CD4-positive, CD25-positive, alpha-beta regulatory T cell (primary cell): ENCODE data around the gene SLC9A1. TPM values are rescaled to one million over a fixed set of nuclear protein-coding genes. Genes with fewer than 3 reads are reported as not detected.
"Not testable (repeated sequence)": the region's sequence is repeated elsewhere in the genome, so short reads cannot be mapped to it uniquely, and the experiment has no call there.

Source experiments
- ATAC-seq, 2 donors: fragments of 150-1000 bp; cut with Tn5 transposase; one replicate each; pipeline ENCODE4 v1.10.0; 2021; ENCODE audit warnings: low read depth in 2 of 2, moderate number of reproducible peaks in 2 of 2, moderate library complexity in 1 of 2
- DNase-seq, 3 donors: peaks; one replicate each; pipeline versions ENCODE4 v3.0.0 to v3.0.0-alpha.2; 2012 to 2022; ENCODE audit warnings: mixed read lengths in 1 of 3
- H3K27ac ChIP-seq: one replicate; pipeline ENCODE4 v1.7.0; 2013; ENCODE audit warnings: mild to moderate bottlenecking, low read length; ENCODE audit not compliant: insufficient read depth, poor library complexity, severe bottlenecking
- H3K27me3 ChIP-seq: one replicate; pipeline ENCODE4 v1.7.0; 2013; ENCODE audit warnings: low read length; ENCODE audit not compliant: control insufficient read depth, insufficient read depth
- H3K36me3 ChIP-seq: one replicate; pipeline ENCODE4 v1.7.0; 2013; ENCODE audit warnings: mild to moderate bottlenecking, low read length, moderate library complexity; ENCODE audit not compliant: control insufficient read depth, insufficient read depth
- H3K4me1 ChIP-seq: 2 replicates; pipeline ENCODE4 v1.7.0; 2013; ENCODE audit warnings: mild to moderate bottlenecking, low read length; ENCODE audit not compliant: insufficient read depth, control insufficient read depth, poor library complexity, severe bottlenecking
- H3K4me3 ChIP-seq: one replicate; pipeline ENCODE4 v1.7.0; 2013; ENCODE audit warnings: low read depth, mild to moderate bottlenecking, low read length, moderate library complexity
- H3K9me3 ChIP-seq, 2 experiments: 1 replicate in 1 of 2; 2 replicates in 1 of 2; pipeline ENCODE4 v1.7.0; 2013; ENCODE audit warnings: low read length in 2 of 2, mild to moderate bottlenecking in 1 of 2, moderate library complexity in 1 of 2; ENCODE audit not compliant: control insufficient read depth in 2 of 2
- H3K27ac Mint-ChIP-seq, 3 donors: one replicate each; pipeline ENCODE4 v1.8.0; 2020 to 2022; ENCODE audit warnings: mild to moderate bottlenecking in 3 of 3, mixed read lengths in 3 of 3, moderate library complexity in 2 of 3
- H3K27me3 Mint-ChIP-seq: one replicate; pipeline ENCODE4 v1.8.0; 2022; ENCODE audit warnings: mild to moderate bottlenecking, mixed read lengths
- H3K36me3 Mint-ChIP-seq: one replicate; pipeline ENCODE4 v1.8.0; 2020; ENCODE audit warnings: mixed read lengths
- H3K4me1 Mint-ChIP-seq, 4 donors: one replicate each; pipeline ENCODE4 v1.8.0; 2020 to 2022; ENCODE audit warnings: mixed read lengths in 4 of 4, mild to moderate bottlenecking in 1 of 4
- H3K4me3 Mint-ChIP-seq, 4 donors: one replicate each; pipeline ENCODE4 v1.8.0; 2020 to 2022; ENCODE audit warnings: mild to moderate bottlenecking in 4 of 4, mixed read lengths in 4 of 4, moderate library complexity in 3 of 4
- H3K9me3 Mint-ChIP-seq, 7 donors: one replicate each; pipeline ENCODE4 v1.8.0; 2020 to 2022; ENCODE audit warnings: mixed read lengths in 7 of 7, mild to moderate bottlenecking in 3 of 7, moderate library complexity in 2 of 7
- polyA plus RNA-seq, 4 donors: library from polyadenylated mRNA; unstranded; fragments of 300-500 nt; fragmentation: Illumina TruSeq; gene quantifications; one replicate each; pipeline ENCODE4 v1.2.3, GENCODE V29; 2021
- total RNA-seq: library from RNA; stranded (reverse); gene quantifications from one replicate; pipeline ENCODE4 v1.2.3, GENCODE V29; 2022

Gene SLC9A1
- total and polyA plus RNA-seq, 5 donors from 2014 or later = 5.4 to 32.3 (median 8.3) TPM

DNA sequence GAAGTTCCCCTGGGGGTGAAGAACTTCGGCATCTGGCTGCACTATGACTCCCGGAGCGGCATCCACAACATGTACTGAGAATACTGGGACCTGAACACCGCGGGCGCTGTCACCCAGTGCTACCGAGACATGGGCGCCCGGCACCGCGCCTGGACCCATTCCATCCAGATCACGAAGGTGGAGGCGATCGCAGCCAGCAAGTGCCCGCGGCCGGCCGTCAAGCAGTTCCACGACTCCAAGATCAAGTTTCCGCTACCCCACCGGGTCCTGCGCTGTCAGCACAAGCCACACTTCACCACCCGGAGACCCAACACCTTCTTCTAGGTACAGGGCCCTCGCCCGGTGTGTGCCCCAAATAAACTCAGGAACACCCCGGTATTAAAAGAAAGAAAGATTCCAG lies 22.0 kb upstream of the SLC9A1 start:
- H3K9me3 ChIP-seq = peaks cover 0 to 3% of the 10 kb centered on the region in 2 experiments
- Mint-ChIP-seq H3K36me3 (no peaks in the 10 kb centered on the region), H3K27ac (no peak overlapping the region), H3K27me3 (no peaks in the 10 kb centered on the region), H3K9me3 (peaks cover 0 to 7% (median 2%) of the 10 kb centered on the region in 7 donors), H3K4me3 (no peak overlapping the region), H3K4me1 (no peaks in the 10 kb centered on the region)
- no peak overlapping the region for H3K27ac ChIP-seq
- no peaks in the 10 kb centered on the region for H3K36me3 ChIP-seq
- H3K4me1 ChIP-seq = no peaks in the 10 kb centered on the region
- no peak for ATAC-seq
- H3K4me3 ChIP-seq = no peak overlapping the region
- DNase-seq = no peak
- H3K27me3 ChIP-seq = no peaks in the 10 kb centered on the region

DNA sequence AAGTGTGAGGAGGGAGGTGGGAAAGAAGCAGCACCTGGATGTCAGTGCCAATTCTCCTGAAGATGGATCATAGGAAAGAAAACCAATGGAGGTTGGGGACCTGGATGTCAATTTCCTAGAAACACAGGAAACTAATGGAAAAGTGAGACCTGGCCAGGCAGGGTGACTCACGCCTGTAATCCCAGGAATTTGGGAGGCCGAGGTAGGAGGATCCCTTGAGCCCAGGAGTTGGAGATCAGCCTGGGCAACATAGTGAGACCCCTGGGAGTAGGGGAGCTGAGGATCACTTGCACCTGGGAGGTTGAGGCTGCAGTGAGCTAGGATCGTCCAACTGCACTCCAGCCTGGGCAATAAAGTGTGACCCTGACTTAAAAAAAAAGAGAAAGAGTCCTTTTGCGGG lies 21.4 kb upstream of the SLC9A1 start:
- H3K4me3 Mint-ChIP-seq = no peak overlapping the region
- Histone ChIP-seq H3K4me1 (no peaks in the 10 kb centered on the region), H3K4me3 (no peak overlapping the region), H3K36me3 (no peaks in the 10 kb centered on the region), H3K9me3 (no peaks in the 10 kb centered on the region), H3K27ac (no peak overlapping the region), H3K27me3 (no peaks in the 10 kb centered on the region)
- H3K36me3 Mint-ChIP-seq = no peaks in the 10 kb centered on the region
- H3K27ac Mint-ChIP-seq = no peak overlapping the region
- peaks cover 0 to 7% (median 1%) of the 10 kb centered on the region in 7 donors for H3K9me3 Mint-ChIP-seq
- DNase-seq = no peak
- H3K4me1 Mint-ChIP-seq = no peaks in the 10 kb centered on the region
- no peak for ATAC-seq
- H3K27me3 Mint-ChIP-seq = no peaks in the 10 kb centered on the region

DNA sequence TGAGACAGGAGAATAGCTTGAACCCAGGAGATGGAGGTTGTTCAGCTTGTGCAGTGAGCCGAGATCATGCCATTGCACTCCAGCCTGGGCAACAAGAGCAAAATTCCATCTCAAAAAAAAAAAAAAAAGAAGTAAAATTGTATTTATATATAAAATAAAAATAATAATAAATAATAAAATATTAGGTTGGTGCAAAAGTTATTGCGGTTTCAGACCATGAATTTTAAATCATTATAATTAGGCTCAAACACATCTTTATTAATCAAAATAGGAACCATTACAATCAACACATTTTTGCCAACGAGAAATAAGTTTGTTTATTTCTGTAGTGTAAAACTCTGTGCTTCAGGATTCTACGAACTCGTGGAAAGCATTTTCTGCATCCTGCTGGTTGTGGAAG lies 18.1 kb upstream of the SLC9A1 start:
- not testable (repeated sequence) for ATAC-seq, H3K27ac Mint-ChIP-seq, H3K27me3 ChIP-seq, H3K4me3 ChIP-seq, H3K27me3 Mint-ChIP-seq, H3K4me1 Mint-ChIP-seq, H3K36me3 ChIP-seq, H3K9me3 Mint-ChIP-seq, H3K4me3 Mint-ChIP-seq, H3K9me3 ChIP-seq, H3K4me1 ChIP-seq, H3K36me3 Mint-ChIP-seq, DNase-seq, H3K27ac ChIP-seq

DNA sequence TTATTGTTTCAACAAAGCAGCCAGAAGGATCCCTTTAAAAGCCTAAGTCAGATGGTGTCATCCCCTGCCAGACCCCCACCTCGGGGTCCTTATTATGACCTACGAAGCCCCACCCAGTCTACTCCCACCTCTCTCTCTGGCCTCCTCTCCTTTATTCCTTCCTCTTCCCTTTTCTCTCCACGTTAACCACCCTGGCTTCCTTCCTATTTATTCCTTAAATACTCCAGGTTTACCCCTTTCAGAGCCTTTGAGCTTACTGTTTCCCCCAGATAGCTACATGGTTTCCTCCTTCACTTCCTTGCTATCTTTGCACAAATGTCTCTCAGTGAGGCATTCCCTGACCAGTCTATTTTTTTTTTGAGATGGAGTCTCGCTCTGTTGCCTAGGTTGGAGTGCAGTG lies 12.0 kb upstream of the SLC9A1 start:
- H3K27me3 ChIP-seq = no peaks in the 10 kb centered on the region
- no peak for ATAC-seq
- H3K9me3 Mint-ChIP-seq = no peaks in the 10 kb centered on the region
- H3K36me3 ChIP-seq = no peaks in the 10 kb centered on the region
- peaks cover 0 to 6% (median 5%) of the 10 kb centered on the region in 4 donors for H3K4me1 Mint-ChIP-seq
- H3K4me3 Mint-ChIP-seq = no peak overlapping the region
- H3K27me3 Mint-ChIP-seq = peaks cover 4% of the 10 kb centered on the region
- H3K9me3 ChIP-seq = no peaks in the 10 kb centered on the region
- no peaks in the 10 kb centered on the region for H3K36me3 Mint-ChIP-seq
- no peak overlapping the region for H3K27ac ChIP-seq
- no peak overlapping the region for H3K27ac Mint-ChIP-seq
- no peak overlapping the region for H3K4me3 ChIP-seq
- H3K4me1 ChIP-seq = peaks cover 3% of the 10 kb centered on the region
- DNase-seq = no peak

DNA sequence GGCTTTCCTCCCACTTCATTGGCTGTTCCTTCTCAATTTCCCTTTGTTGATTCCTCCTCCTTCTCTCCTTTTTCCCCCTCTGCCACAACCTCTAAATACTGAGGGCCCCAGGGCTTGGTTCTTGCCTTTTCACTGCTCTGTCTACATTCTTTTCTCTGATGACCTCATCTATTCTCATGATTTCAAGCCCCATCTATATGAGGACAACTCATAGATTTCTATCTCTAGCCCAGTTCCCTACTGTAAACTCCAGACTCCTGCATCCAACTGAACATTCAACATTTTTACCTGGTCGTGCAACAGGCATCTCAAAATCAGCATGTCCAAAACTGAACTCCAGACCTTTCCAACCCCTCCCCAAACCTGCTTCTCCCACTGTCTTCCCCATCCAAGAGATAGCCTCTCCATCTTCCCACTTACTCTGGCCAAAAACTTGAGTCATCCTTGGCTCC lies 11.5 kb upstream of the SLC9A1 start:
- Histone ChIP-seq H3K4me3 (no peak overlapping the region), H3K36me3 (no peaks in the 10 kb centered on the region), H3K27me3 (no peaks in the 10 kb centered on the region), H3K4me1 (peaks cover 8% of the 10 kb centered on the region), H3K27ac (no peak overlapping the region), H3K9me3 (no peaks in the 10 kb centered on the region)
- Mint-ChIP-seq H3K27ac (no peak overlapping the region), H3K9me3 (no peaks in the 10 kb centered on the region), H3K36me3 (peaks cover 2% of the 10 kb centered on the region), H3K27me3 (peaks cover 4% of the 10 kb centered on the region), H3K4me3 (no peak overlapping the region), H3K4me1 (peaks cover 4 to 12% (median 10%) of the 10 kb centered on the region in 4 donors)
- DNase-seq (no peak), ATAC-seq (no peak)

DNA sequence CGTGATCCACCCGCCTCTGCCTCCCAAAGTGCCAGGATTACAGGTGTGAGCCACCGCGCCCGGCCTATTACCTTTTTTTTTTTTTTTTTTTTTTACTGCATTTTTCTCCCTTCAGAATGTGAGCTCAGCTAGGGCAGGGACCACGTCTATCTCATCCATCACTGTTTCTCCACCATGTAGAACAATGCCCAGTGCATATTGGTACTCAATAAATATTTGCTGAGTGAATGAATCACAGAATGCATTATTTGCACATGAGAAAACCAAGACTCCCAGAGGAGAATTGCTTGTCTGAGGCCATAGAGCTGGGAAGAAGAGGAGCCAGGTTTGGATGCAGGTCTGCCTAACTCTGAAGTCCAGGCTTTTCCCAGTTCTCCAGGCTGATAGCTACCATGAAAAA lies 8.2 kb upstream of the SLC9A1 start:
- no peaks in the 10 kb centered on the region for H3K36me3 ChIP-seq
- ATAC-seq (no peak), DNase-seq (no peak)
- Mint-ChIP-seq H3K4me1 (peaks cover 5 to 15% (median 11%) of the 10 kb centered on the region in 4 donors), H3K27me3 (no peaks in the 10 kb centered on the region), H3K36me3 (peaks cover 3% of the 10 kb centered on the region), H3K9me3 (no peaks in the 10 kb centered on the region), H3K27ac (no peak overlapping the region), H3K4me3 (no peak overlapping the region)
- H3K4me1 ChIP-seq = peaks cover 10% of the 10 kb centered on the region
- no peaks in the 10 kb centered on the region for H3K27me3 ChIP-seq
- H3K27ac ChIP-seq = no peak overlapping the region
- H3K4me3 ChIP-seq = no peak overlapping the region
- no peaks in the 10 kb centered on the region for H3K9me3 ChIP-seq

DNA sequence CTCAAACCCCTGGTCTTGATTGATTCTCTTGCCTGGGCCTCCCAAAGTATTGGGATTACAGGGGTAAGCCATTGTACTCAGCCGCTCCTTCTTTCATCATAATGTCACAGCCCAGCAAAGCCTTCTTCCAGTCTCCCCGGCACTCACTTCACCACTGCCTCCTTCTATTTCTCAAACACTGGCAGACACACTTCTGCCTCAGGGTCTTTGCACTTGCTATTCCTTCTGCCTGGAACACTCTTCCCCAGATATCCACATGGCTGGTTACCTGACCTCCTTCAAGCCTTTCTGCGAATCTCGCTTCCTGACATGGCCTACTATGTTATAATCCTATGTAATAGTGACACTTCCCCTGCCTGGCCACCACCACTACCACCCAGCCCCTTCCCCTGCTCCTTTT lies 7.2 kb upstream of the SLC9A1 start:
- Mint-ChIP-seq H3K9me3 (no peaks in the 10 kb centered on the region), H3K4me3 (peak overlapping the region; percentile 6 to 76 (median 34))
- H3K27me3 ChIP-seq = no peaks in the 10 kb centered on the region

DNA sequence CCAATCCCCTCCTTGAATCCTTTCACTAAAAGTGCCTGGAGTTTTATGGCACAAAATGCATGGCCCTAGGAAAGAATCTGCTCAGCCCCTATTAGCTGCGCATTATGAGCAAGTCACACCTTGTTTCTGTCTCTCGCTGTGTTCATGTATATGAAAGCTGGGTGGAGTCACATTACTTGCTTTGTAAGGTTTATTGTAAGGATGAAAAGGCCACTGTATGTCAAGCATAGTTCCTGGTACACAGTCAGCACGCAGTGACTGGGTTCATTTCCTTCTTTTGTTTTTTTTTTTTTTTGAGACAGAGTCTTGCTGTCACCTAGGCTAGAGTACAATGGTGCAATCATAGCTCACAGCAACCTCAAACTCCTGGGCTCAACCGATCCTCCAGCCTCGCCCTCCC lies 6.7 kb upstream of the SLC9A1 start:
- peaks cover 3% of the 10 kb centered on the region for H3K36me3 Mint-ChIP-seq
- Histone ChIP-seq H3K27ac (peak overlapping the region; percentile 47), H3K4me1 (peaks cover 10% of the 10 kb centered on the region), H3K4me3 (no peak overlapping the region), H3K27me3 (no peaks in the 10 kb centered on the region), H3K36me3 (no peaks in the 10 kb centered on the region), H3K9me3 (no peaks in the 10 kb centered on the region)
- H3K4me3 Mint-ChIP-seq = peak overlapping the region; percentile 20 to 76 (median 66)
- DNase-seq (peak in 2 of 3 donors; percentile 62 to 89), ATAC-seq (peak; percentile 89 to 98)
- peaks cover 5 to 15% (median 11%) of the 10 kb centered on the region in 4 donors for H3K4me1 Mint-ChIP-seq
- H3K27ac Mint-ChIP-seq = peak overlapping the region; percentile 86 to 98 (median 94)
- no peaks in the 10 kb centered on the region for H3K9me3 Mint-ChIP-seq
- no peaks in the 10 kb centered on the region for H3K27me3 Mint-ChIP-seq

More for the DNA sequence above, 7.2 kb upstream of the SLC9A1 start:
- Histone ChIP-seq H3K9me3 (no peaks in the 10 kb centered on the region), H3K36me3 (no peaks in the 10 kb centered on the region), H3K4me3 (no peak overlapping the region), H3K4me1 (peaks cover 10% of the 10 kb centered on the region), H3K27ac (peak overlapping the region; percentile 47)
- ATAC-seq (no peak), DNase-seq (no peak)
- Mint-ChIP-seq H3K27ac (peak overlapping the region; percentile 86 to 98 (median 94)), H3K36me3 (peaks cover 3% of the 10 kb centered on the region), H3K27me3 (no peaks in the 10 kb centered on the region), H3K4me1 (peaks cover 5 to 15% (median 11%) of the 10 kb centered on the region in 4 donors)
